Urinary bladder (tissue), 4 donors: ENCODE measurements around the gene TSPAN32. TPM values are rescaled to one million over a fixed set of nuclear protein-coding genes. Genes with fewer than 3 reads are reported as not detected.

ENCODE experiments used
- DNase-seq: peaks from one replicate; pipeline ENCODE4 v3.0.0-alpha.2; 2015; ENCODE audit errors: extremely low spot score
- H3K27ac ChIP-seq: one replicate; pipeline ENCODE4 v1.5.1; 2013; ENCODE audit warnings: low read depth, mild to moderate bottlenecking, moderate library complexity
- H3K36me3 ChIP-seq: one replicate; pipeline ENCODE4 v1.6.1; 2013; ENCODE audit warnings: mild to moderate bottlenecking, moderate library complexity; ENCODE audit not compliant: insufficient read depth
- H3K4me1 ChIP-seq: one replicate; pipeline ENCODE4 v1.6.1; 2013; ENCODE audit warnings: mild to moderate bottlenecking, moderate library complexity; ENCODE audit not compliant: insufficient read depth
- H3K4me3 ChIP-seq: one replicate; pipeline ENCODE4 v1.5.1; 2013; ENCODE audit warnings: low read depth, low read length
- WGBS: extraction: QIAGEN DNeasy Blood & Tissue Kit; methylation state at CpG from one replicate; pipeline ENCODE4 v1.1.7; 2013; 5-methylcytosine and 5-hydroxymethylcytosine counted together
- polyA plus RNA-seq: library from polyadenylated mRNA; stranded (reverse); fragments of 200-250 nt; gene quantifications from one replicate; pipeline ENCODE4 v1.2.3, GENCODE V29; 2013
- total RNA-seq: library from RNA; depleted of rRNA; stranded (reverse); fragments of >200 nt; gene quantifications from one replicate; pipeline ENCODE4 v1.2.3, GENCODE V29; 2014
- donor health status: healthy with polysubstance abuse.
- donor health status: healthy.

Gene TSPAN32
- total and polyA plus RNA-seq, 2 donors, result 1.7 to 1.9 TPM

GRCh38 chr11:2308713-2309112 lies 6.9 kb downstream of the TSPAN32 start:
- WGBS, result 93% methylated on average over 7 of the region's 7 CpGs
- Histone ChIP-seq H3K4me3 (no peak overlapping the region), H3K27ac (no peak overlapping the region), H3K4me1 (peaks cover 1% of the 10 kb centered on the region), H3K36me3 (no peaks in the 10 kb centered on the region)
- no peak for DNase-seq

- Histone ChIP-seq H3K4me1 (peaks cover 1% of the 10 kb centered on the region), H3K36me3 (no peaks in the 10 kb centered on the region), H3K27ac (no peak overlapping the region), H3K4me3 (no peak overlapping the region)
- DNase-seq, result no peak
- WGBS, result 78% methylated on average over 19 of the region's 19 CpGs
These were observed 7.6 kb downstream of the TSPAN32 start for GRCh38 chr11:2309251-2310072.

DNA sequence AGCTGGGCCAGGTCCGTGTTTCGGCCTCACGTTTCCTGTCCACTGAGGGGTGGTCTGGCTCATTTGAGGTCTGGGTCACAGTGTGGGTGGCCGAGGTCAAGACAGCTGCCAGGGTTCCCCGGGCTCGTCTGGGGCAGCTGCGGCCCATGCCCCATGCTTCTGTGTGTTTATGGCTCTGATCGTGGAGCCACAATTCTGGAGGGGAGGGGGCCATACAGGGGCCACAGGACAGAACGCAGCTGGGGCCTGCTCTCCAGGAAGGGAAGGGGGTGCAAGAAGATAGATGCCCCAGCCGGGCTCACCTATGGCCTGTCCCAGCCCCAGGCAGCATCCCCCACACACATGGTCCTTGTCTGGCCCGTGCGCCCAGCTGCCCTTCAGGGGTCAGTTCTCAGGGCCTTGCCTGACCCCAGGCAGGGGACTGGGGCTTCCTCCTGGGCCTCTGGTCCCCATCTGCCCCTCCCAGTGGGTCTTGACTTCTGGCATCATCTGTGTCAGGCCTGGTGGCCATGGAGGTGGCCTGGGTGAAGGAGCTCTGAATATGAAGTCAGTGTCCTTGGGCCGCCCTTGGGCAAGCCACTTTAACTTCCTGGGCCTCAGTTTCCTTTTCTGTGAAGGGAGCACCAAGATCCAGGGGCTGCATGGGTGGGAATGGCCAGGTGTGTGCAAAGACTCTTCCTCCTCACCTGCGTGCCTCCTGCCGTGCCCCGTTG lies 8.4 kb downstream of the TSPAN32 start:
- 85% methylated on average over 16 of the region's 16 CpGs for WGBS
- no peak for DNase-seq
- peaks cover 1% of the 10 kb centered on the region for H3K4me1 ChIP-seq
- H3K36me3 ChIP-seq, result no peaks in the 10 kb centered on the region
- H3K4me3 ChIP-seq, result no peak overlapping the region
- H3K27ac ChIP-seq, result no peak overlapping the region

DNA sequence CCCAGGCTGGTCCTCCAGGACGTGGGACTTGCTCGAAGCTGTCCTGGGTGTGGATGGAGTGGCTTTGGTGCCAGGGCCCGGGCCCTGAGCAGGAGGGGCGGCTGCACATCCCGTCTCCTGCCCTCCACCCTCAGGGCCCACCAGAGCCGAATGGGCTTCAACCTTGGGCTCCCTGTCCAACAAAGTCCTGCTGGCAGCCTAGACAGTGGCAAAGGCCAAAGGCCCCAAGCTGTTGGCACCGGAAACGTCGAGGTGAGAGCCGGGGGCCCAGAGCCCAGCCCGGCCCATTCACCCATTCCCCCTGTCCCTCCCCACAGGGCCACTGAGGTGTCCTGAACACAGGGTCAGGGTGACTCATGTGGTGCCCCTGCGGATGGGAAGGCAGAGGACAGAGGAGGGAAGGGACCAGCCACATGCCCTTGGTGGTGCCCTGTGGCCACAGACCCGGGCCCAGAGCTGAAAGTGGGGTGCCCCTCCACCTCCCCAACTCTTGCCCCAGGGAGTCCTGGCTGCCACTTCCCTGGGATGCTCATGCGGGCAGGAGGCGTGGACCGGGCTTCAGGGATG lies 9.1 kb downstream of the TSPAN32 start:
- Histone ChIP-seq H3K4me3 (no peak overlapping the region), H3K36me3 (no peaks in the 10 kb centered on the region), H3K27ac (no peak overlapping the region), H3K4me1 (peaks cover 1% of the 10 kb centered on the region)
- 86% methylated on average over 16 of the region's 16 CpGs for WGBS
- no peak for DNase-seq

- no peak overlapping the region for H3K27ac ChIP-seq
- no peak overlapping the region for H3K4me3 ChIP-seq
- WGBS, result 71% methylated on average over 21 of the region's 21 CpGs
- H3K4me1 ChIP-seq, result peaks cover 1% of the 10 kb centered on the region
- H3K36me3 ChIP-seq, result no peaks in the 10 kb centered on the region
- DNase-seq, result no peak
These were observed 9.7 kb downstream of the TSPAN32 start for GRCh38 chr11:2311353-2312133.

DNA sequence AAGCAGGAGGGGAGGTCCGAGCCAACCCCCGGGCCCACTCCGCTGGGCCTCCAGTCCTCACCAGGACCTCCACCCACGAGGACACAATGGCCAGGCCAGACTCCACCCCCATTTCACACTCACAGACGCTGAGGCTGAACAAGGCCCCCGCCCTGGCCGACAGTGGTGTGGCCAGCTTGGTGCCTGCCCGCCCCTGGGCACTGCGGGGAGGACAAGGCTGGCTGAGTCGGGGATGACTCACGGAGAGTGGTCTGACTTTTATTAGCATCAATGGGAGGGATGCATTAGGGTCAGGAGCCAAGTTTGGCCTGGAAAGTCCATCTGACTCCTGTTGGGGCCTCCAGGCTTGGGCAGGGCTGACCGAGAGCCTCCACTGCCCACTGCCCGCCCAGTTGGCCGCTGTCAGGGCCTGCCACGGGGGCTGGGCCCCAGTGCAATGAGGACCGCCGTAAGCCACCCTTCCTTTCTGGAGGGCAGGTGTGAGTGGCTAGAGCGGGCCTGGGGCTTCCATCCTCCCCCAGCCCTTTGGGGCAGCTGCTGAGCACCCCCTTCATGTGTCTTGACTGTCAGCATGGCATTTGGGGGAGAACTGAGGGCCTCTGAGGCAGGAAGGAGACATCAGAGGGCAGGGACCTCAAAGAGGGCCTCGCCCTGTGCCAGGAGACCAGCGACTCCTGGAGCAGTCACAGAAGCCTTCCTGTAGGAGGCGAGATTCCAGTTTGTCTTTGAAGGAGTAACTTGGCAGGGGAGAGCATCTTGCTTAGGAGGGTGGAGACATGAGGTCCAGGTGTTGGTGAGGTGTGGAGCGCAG lies 10.6 kb downstream of the TSPAN32 start:
- H3K36me3 ChIP-seq, result no peaks in the 10 kb centered on the region
- no peak overlapping the region for H3K27ac ChIP-seq
- H3K4me1 ChIP-seq, result peaks cover 1% of the 10 kb centered on the region
- WGBS, result 60% methylated on average over 22 of the region's 22 CpGs
- H3K4me3 ChIP-seq, result no peak overlapping the region
- no peak for DNase-seq

- Histone ChIP-seq H3K4me3 (no peak overlapping the region), H3K4me1 (peaks cover 1% of the 10 kb centered on the region), H3K36me3 (no peaks in the 10 kb centered on the region), H3K27ac (no peak overlapping the region)
- WGBS, result 86% methylated on average over 34 of the region's 34 CpGs
- DNase-seq, result no peak
These were observed 11.5 kb downstream of the TSPAN32 start for GRCh38 chr11:2313051-2313951.

DNA sequence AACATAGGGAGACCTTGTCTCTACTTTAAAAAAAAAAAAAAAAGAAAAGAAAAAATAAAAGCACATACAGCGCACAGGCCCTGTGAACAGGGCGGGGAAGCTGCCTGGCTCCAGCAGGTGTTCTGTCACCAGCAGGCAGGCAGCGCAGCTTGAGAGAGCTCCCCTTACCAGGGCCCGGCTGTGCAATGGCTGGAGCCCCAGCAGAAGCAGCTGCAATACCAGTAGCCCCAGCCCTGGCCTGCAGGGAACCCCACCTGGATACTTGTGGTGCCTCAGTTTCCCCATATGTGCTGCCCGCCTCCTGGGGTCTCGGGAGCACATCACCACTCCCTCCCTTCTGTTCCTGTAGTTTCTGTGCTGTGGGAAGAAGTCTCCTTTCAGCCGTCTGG lies 12.3 kb downstream of the TSPAN32 start:
- no peak overlapping the region for H3K4me3 ChIP-seq

GRCh38 chr11:2314525-2315394 lies 12.9 kb downstream of the TSPAN32 start:
- DNase-seq, result peak; percentile 91
- peak overlapping the region; percentile 46 for H3K27ac ChIP-seq
- peaks cover 1% of the 10 kb centered on the region for H3K4me1 ChIP-seq
- 28% methylated on average over 16 of the region's 16 CpGs for WGBS
- no peak overlapping the region for H3K4me3 ChIP-seq
- H3K36me3 ChIP-seq, result no peaks in the 10 kb centered on the region

More for the DNA sequence above, 12.3 kb downstream of the TSPAN32 start:
- 86% methylated on average over 7 of the region's 7 CpGs for WGBS
- H3K4me1 ChIP-seq, result peaks cover 1% of the 10 kb centered on the region
- H3K36me3 ChIP-seq, result no peaks in the 10 kb centered on the region
- DNase-seq, result no peak
- peak overlapping the region; percentile 46 for H3K27ac ChIP-seq

DNA sequence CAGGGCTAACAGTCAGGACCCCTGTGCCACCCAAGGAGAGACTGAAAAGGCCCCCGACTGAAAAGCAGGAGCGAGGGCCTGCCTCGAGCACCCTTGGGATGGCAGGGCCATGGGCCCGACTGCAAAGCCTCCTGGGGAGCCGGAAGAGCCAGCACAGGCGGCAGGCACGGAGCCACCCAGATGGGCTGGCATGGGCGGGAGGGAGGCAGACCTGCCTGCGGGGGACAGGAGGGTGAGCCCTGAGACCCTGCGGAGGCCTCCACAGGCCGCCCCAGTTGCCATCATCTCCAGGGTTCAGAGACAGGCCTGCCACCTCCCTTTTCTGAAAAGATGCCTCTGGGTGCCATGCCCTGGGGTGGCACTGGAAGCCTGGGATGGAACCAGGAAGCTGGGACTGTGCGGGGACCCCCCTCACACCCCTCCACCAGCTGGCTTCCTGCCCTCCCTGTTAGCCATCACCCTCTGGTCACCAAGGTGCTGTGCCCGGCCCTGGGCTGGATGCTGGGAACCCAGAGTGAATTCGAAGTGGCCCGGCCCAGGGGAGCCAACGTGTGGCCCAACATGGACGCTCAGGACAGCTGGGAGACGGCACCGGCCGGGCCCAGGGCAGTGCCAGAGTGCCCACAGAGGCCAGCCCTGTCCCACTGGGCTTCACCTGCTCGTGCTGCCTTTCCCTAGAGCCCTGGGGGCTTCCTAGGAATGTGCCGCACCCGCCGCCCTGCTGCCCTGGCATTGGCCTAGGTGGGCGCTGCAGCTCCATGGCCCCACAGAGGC lies 13.8 kb downstream of the TSPAN32 start:
- Histone ChIP-seq H3K4me1 (peaks cover 1% of the 10 kb centered on the region), H3K4me3 (no peak overlapping the region), H3K36me3 (no peaks in the 10 kb centered on the region), H3K27ac (no peak overlapping the region)
- WGBS, result 68% methylated on average over 25 of the region's 25 CpGs
- no peak for DNase-seq
